ENCODE measurements around the gene DCBLD2. TPM values are rescaled to one million over a fixed set of nuclear protein-coding genes. Genes with fewer than 3 reads are reported as not detected.

DCBLD2 gene
- polyA plus RNA-seq, 3 donors = 0.17 to 1.1 (median 0.45) TPM

DNA sequence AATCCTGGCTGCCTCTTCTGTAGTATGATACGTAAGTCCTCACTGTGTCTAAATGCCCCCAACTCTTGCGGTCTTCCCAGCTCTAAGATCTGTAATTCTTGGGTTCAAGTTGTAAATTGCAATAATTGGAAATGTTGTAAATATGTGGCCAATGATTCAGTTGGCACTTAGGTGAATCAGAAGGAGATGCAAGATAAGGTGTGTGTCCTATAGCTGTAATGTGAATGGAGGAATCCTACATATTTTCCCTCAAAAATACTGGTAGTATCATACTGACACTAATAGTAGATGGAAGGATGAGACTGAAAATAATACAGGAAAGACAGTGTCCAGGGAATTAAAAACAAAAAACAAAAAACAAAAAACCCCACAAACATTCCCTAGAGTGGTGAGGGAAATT lies 141.9 kb downstream of the DCBLD2 start:
- Histone ChIP-seq H3K4me1 (ENCODE audit: control insufficient read depth in 1 of 2, insufficient read depth in 2 of 2, low read length in 2 of 2) (peaks cover 46 to 53% of the 10 kb centered on the region in 2 donors), H2AFZ (ENCODE audit: insufficient read depth, low read depth, low read length, poor library complexity, severe bottlenecking) (no peak overlapping the region), H3K9me3 (replicated peaks in 1 of 2; ENCODE audit: control insufficient read depth in 1 of 2, insufficient read depth in 1 of 2, low read length in 2 of 2) (no peaks in the 10 kb centered on the region), H3K79me2 (ENCODE audit: insufficient read depth, low read length) (peaks cover 28% of the 10 kb centered on the region), H3K27me3 (ENCODE audit: control insufficient read depth in 2 of 2, insufficient read depth in 2 of 2, low read length in 2 of 2) (no peaks in the 10 kb centered on the region), H3K36me3 (replicated peaks in 1 of 2; ENCODE audit: control insufficient read depth in 1 of 2, insufficient read depth in 2 of 2, low read length in 2 of 2) (no peaks in the 10 kb centered on the region), H3K4me2 (replicated peaks; ENCODE audit: extremely low read depth, low read length, poor library complexity, severe bottlenecking) (no peak overlapping the region), H4K20me1 (ENCODE audit: insufficient read depth, low read length) (peaks cover 2% of the 10 kb centered on the region), H3K4me3 (replicated peaks in 1 of 3; ENCODE audit: low read depth in 2 of 3, low read length in 3 of 3) (no peak overlapping the region), H3K9ac (ENCODE audit: insufficient read depth, low read length, poor library complexity, severe bottlenecking) (no peak overlapping the region), H3K27ac (ENCODE audit: low read depth in 1 of 2, low read length in 2 of 2) (peak overlapping the region in 1 of 2 donors; percentile 92)
- intact Hi-C loops (cut with micrococcal nuclease) = loop anchor here (10.0 kb wide), 2 partner anchors 65 to 165 kb away; partner anchors contain the start of gene CPOX (in 1 of the 2)
- no CpG with 5 or more reads among the region's 2 CpGs for WGBS (ENCODE audit: insufficient coverage)
- Mint-ChIP-seq H3K4me1 (peaks cover 51% of the 10 kb centered on the region), H3K36me3 (no peaks in the 10 kb centered on the region), H3K27ac (peak overlapping the region in 4 of 7 donors; percentile 4 to 83 (median 54)), H3K27me3 (ENCODE audit: low read depth in 3 of 3) (no peaks in the 10 kb centered on the region), H3K4me3 (no peak overlapping the region), H3K9me3 (no peaks in the 10 kb centered on the region)
- TF ChIP-seq, protein P1, sequence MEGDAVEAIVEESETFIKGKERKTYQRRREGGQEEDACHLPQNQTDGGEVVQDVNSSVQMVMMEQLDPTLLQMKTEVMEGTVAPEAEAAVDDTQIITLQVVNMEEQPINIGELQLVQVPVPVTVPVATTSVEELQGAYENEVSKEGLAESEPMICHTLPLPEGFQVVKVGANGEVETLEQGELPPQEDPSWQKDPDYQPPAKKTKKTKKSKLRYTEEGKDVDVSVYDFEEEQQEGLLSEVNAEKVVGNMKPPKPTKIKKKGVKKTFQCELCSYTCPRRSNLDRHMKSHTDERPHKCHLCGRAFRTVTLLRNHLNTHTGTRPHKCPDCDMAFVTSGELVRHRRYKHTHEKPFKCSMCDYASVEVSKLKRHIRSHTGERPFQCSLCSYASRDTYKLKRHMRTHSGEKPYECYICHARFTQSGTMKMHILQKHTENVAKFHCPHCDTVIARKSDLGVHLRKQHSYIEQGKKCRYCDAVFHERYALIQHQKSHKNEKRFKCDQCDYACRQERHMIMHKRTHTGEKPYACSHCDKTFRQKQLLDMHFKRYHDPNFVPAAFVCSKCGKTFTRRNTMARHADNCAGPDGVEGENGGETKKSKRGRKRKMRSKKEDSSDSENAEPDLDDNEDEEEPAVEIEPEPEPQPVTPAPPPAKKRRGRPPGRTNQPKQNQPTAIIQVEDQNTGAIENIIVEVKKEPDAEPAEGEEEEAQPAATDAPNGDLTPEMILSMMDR (IDR thresholded peaks at IDR 0.05) = no peak
- no peak for DNase-seq

DNA sequence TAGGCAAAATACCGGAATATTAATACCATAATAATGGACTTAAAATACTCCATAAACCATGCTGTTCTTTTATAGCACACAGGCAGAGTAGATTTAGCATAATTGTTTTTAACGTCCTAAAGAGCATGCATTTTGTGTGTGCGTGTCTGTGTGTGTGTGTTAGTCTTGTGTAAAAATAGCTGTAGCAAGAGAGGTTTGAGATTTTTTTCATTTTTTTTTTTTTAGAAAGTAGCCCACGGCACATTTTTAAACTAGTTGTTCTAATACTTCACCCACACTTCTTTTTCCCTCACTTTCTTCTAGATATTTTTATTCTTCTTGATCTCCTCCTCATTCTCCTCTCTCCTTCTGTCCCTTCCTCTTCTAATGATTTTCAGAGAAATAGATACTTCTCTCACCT lies 145.9 kb downstream of the DCBLD2 start:
- Histone ChIP-seq H4K20me1 (ENCODE audit: insufficient read depth, low read length) (no peaks in the 10 kb centered on the region), H3K9me3 (replicated peaks in 1 of 2; ENCODE audit: control insufficient read depth in 1 of 2, insufficient read depth in 1 of 2, low read length in 2 of 2) (no peaks in the 10 kb centered on the region), H3K4me3 (replicated peaks in 1 of 3; ENCODE audit: low read depth in 2 of 3, low read length in 3 of 3) (no peak overlapping the region), H3K79me2 (ENCODE audit: insufficient read depth, low read length) (peaks cover 4% of the 10 kb centered on the region), H2AFZ (ENCODE audit: insufficient read depth, low read depth, low read length, poor library complexity, severe bottlenecking) (no peak overlapping the region), H3K9ac (ENCODE audit: insufficient read depth, low read length, poor library complexity, severe bottlenecking) (no peak overlapping the region), H3K4me2 (replicated peaks; ENCODE audit: extremely low read depth, low read length, poor library complexity, severe bottlenecking) (no peak overlapping the region), H3K27ac (ENCODE audit: low read depth in 1 of 2, low read length in 2 of 2) (no peak overlapping the region), H3K4me1 (ENCODE audit: control insufficient read depth in 1 of 2, insufficient read depth in 2 of 2, low read length in 2 of 2) (peaks cover 11 to 13% of the 10 kb centered on the region in 2 donors), H3K36me3 (replicated peaks in 1 of 2; ENCODE audit: control insufficient read depth in 1 of 2, insufficient read depth in 2 of 2, low read length in 2 of 2) (no peaks in the 10 kb centered on the region), H3K27me3 (ENCODE audit: control insufficient read depth in 2 of 2, insufficient read depth in 2 of 2, low read length in 2 of 2) (no peaks in the 10 kb centered on the region)
- Mint-ChIP-seq H3K4me1 (peaks cover 19% of the 10 kb centered on the region), H3K36me3 (no peaks in the 10 kb centered on the region), H3K27me3 (ENCODE audit: low read depth in 3 of 3) (no peaks in the 10 kb centered on the region), H3K27ac (peak overlapping the region in 1 of 7 donors; percentile 9), H3K9me3 (no peaks in the 10 kb centered on the region), H3K4me3 (no peak overlapping the region)
- WGBS (ENCODE audit: insufficient coverage) = no CpG with 5 or more reads among the region's 4 CpGs
- intact Hi-C loops (cut with micrococcal nuclease) = no loop called here
- TF ChIP-seq, protein P1 (IDR thresholded peaks at IDR 0.05) = no peak
- no peak for DNase-seq

All from CD14-positive monocyte (primary cell).